Measurements from ENCODE around the gene SUDS3. TPM values are rescaled to one million over a fixed set of nuclear protein-coding genes. Genes with fewer than 3 reads are reported as not detected.

SUDS3 gene
- polyA plus RNA-seq, 1 of the 3 experiments (the other 2 are of a cell fraction), result 15.0 TPM

DNA sequence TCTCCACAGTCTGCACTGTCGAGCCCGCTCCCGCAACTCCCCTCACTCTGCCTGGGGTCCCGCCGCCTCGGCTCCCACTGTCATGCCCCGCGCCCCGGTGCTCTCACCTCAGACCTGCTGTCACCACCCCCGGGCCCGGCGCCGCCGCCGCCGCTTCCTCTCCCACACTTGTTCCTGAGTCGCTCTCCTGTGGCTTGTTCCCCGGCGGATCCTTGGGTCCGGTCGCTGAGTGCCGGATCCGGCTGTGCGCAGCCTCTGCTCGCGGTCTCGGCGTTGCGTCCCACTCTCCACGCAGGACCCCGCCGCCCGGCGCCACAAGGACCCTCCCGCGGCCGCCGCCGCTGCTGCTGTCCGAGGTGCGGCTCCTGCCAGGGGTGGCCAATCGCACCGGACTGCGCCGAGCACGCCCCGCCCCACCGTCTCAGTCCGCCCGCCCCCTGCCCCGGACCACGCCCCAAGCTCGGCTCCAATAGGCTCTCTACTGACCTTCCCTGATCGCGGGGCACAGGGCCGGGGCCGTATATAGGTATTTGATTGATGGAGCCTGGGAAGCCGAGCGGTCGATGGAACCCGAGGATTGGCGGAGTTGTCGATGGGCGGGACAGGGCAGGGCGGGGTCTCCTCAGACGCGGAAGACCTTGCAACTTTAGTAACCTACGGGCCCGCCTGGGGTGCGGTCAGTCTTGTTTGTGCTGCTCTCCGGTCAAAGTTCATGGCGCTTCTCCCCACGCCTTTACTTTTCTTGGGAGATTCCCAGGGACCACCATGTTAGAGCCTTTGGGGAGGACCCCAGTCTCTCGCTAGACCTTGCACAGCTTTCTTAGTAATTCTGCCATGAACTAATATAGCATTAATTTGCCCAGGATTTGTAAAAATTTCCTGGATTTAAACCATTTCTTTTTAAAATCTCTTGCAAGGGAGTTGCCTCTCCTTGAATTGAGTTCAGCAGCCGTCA is 3.5 kb upstream of the SUDS3 start, which contains the start of gene TAOK3 (continued):
- peak; percentile 73; the same call in 1 of the 2 replicates for TF ChIP-seq YY1 (IDR thresholded peaks at IDR 0.05; ENCODE audit: low read depth)
- TF ChIP-seq MXI1 (IDR thresholded peaks at IDR 0.05; ENCODE audit: low read depth, low read length), result peak; percentile 75; the same call in 1 of the 2 replicates
- TF ChIP-seq RFX5 (IDR thresholded peaks at IDR 0.05; ENCODE audit: low read length), result peak; percentile 46; the same call in 1 of the 2 replicates
- TF ChIP-seq MEF2A (IDR thresholded peaks at IDR 0.05; ENCODE audit: borderline replicate concordance, low read depth), result no peak

DNA sequence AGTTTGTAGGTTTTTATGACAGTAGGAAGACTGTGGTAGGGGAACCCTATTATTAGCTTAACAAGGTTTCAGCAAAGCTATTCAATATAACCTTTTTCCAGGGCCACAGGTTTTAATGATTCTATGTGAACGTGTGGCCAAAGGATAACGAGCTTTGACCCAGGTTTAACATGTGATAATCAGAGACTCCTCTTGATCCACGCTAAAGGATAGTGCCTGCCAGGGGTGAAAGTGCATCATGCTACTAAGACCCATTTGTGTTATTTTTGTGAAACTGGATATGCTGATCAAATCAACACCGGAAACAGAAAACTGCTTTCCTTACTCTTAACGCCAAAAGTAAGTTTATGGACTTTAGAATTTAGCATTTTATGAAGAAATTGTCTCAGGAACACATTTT is 2.7 kb upstream of the SUDS3 start:
- no peak for DNase-seq
- no peaks in the 10 kb centered on the region for H3K9me3 ChIP-seq
- peak overlapping the region; percentile 74 for H3K9ac ChIP-seq
- ChIA-PET CTCF (interaction anchor here (0.9 to 7.8 kb wide), 5 partner anchors 190 to 310 kb away, joined by 3 to 267 read pairs (median 3); no protein-coding TSS in a partner anchor), POLR2A (no interaction called here)
- H3K36me3 ChIP-seq (replicated peaks in 1 of 2; ENCODE audit: control insufficient read depth in 1 of 2, insufficient read depth in 2 of 2, low read length in 1 of 2), result peaks cover 0 to 3% of the 10 kb centered on the region in 2 experiments
- peaks cover 9 to 22% of the 10 kb centered on the region in 2 experiments; a peak in 3 of 4 replicates for H3K4me1 ChIP-seq (ENCODE audit: control insufficient read depth in 1 of 2, insufficient read depth in 2 of 2, low read depth in 1 of 2, low read length in 1 of 2)
- 73% methylated on average over 5 of the region's 5 CpGs for WGBS (ENCODE audit: low lambda C conversion rate)
- peak overlapping the region in 1 of 2 experiments; percentile 54; a peak in 3 of 4 replicates for H3K27ac ChIP-seq (ENCODE audit: low read depth in 2 of 2, low read length in 1 of 2)
- H3K4me2 ChIP-seq, result peak overlapping the region; percentile 75
- TF ChIP-seq ELF1 (IDR thresholded peaks at IDR 0.05) (no peak), YY1 (IDR thresholded peaks at IDR 0.05; ENCODE audit: low read depth) (no peak), POLR2AphosphoS5 (IDR thresholded peaks at IDR 0.05; ENCODE audit: low read depth, low read length) (no peak), JUND (IDR thresholded peaks at IDR 0.05) (no peak), SMC3 (IDR thresholded peaks at IDR 0.05; ENCODE audit: low read depth, low read length) (no peak)
- peaks cover 8% of the 10 kb centered on the region for H4K20me1 ChIP-seq (ENCODE audit: insufficient read depth)
- H3K27me3 ChIP-seq (ENCODE audit: insufficient read depth), result no peaks in the 10 kb centered on the region
- peak overlapping the region; percentile 72 to 74 for H3K4me3 ChIP-seq (ENCODE audit: low read depth in 2 of 2, low read length in 1 of 2)
- H3K9me2 ChIP-seq, result no peaks in the 10 kb centered on the region
- H3F3A ChIP-seq (replicated peaks; ENCODE audit: insufficient read depth), result peaks cover 8% of the 10 kb centered on the region
- 0 out of 2 replicates have a peak overlapping the region, but pooled peaks have one; percentile 47 for H2AFZ ChIP-seq (ENCODE audit: low read depth)
- peaks cover 63% of the 10 kb centered on the region for H3K79me2 ChIP-seq (ENCODE audit: insufficient read depth)

DNA sequence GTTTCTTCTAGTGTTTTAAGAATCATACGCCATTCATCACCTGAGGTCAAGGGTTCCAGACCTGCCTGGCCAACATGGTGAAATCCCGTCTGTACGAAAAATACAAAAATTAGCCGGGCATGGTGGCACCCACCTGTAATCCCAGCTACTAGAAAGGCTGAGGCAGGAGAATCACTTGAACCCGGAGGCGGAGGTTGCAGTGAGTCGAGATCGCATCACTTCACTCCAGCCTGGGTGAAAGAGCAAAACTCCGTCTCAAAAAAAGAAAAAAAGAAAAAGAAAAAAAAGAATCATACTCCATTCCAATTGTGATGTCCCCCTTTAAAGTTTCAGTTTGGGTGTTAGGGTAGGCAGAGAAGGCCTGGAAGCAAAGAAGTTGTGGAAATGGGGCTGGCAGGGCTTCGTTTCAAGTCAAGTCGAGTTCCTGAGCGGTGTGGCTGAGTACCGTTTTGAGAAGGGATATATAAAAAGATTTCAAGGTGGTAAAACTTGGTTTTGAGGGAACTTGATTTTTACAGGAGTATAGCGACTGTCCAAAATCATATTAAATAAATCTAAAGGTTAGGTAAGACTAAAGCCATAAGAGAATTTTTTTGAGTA is 2.1 kb upstream of the SUDS3 start:
- peaks cover 0 to 5% of the 10 kb centered on the region in 2 experiments for H3K36me3 ChIP-seq (replicated peaks in 1 of 2; ENCODE audit: control insufficient read depth in 1 of 2, insufficient read depth in 2 of 2, low read length in 1 of 2)
- peaks cover 9 to 22% of the 10 kb centered on the region in 2 experiments; a peak in 3 of 4 replicates for H3K4me1 ChIP-seq (ENCODE audit: control insufficient read depth in 1 of 2, insufficient read depth in 2 of 2, low read depth in 1 of 2, low read length in 1 of 2)
- no peak overlapping the region for H3K9ac ChIP-seq
- no peaks in the 10 kb centered on the region for H3K9me2 ChIP-seq
- no peak overlapping the region for H3K4me3 ChIP-seq (ENCODE audit: low read depth in 2 of 2, low read length in 1 of 2)
- peak overlapping the region; percentile 75; the same call in 1 of the 2 replicates for H3K4me2 ChIP-seq
- no peak for DNase-seq
- H3F3A ChIP-seq (replicated peaks; ENCODE audit: insufficient read depth), result peaks cover 8% of the 10 kb centered on the region
- WGBS (ENCODE audit: low lambda C conversion rate), result 92% methylated on average over 14 of the region's 14 CpGs
- no peak overlapping the region; a peak in 1 of 4 replicates for H3K27ac ChIP-seq (ENCODE audit: low read depth in 2 of 2, low read length in 1 of 2)
- no peaks in the 10 kb centered on the region for H3K9me3 ChIP-seq
- H3K79me2 ChIP-seq (ENCODE audit: insufficient read depth), result peaks cover 64% of the 10 kb centered on the region
- H2AFZ ChIP-seq (ENCODE audit: low read depth), result no peak overlapping the region
- peaks cover 9% of the 10 kb centered on the region for H4K20me1 ChIP-seq (ENCODE audit: insufficient read depth)
- ChIA-PET CTCF (interaction anchor here (1.2 to 7.8 kb wide), 4 partner anchors 191 to 226 kb away, joined by 3 to 267 read pairs (median 41); no protein-coding TSS in a partner anchor), POLR2A (no interaction called here)
- TF ChIP-seq FOXJ3 (CRISPR knock-in tag; IDR thresholded peaks at IDR 0.05) (no peak), EZH2phosphoT487 (IDR thresholded peaks at IDR 0.05; ENCODE audit: borderline replicate concordance, low read depth) (no peak), JUND (IDR thresholded peaks at IDR 0.05) (no peak), SMC3 (IDR thresholded peaks at IDR 0.05; ENCODE audit: low read depth, low read length) (no peak), TCF12 (IDR thresholded peaks at IDR 0.05) (no peak), MEF2A (IDR thresholded peaks at IDR 0.05; ENCODE audit: borderline replicate concordance, low read depth) (no peak), TEAD4 (IDR thresholded peaks at IDR 0.05; ENCODE audit: borderline replicate concordance, insufficient read depth) (no peak), GATA2 (CRISPR knock-in tag; IDR thresholded peaks at IDR 0.05) (no peak), POLR2AphosphoS5 (IDR thresholded peaks at IDR 0.05; ENCODE audit: low read depth, low read length) (no peak), RCOR1 (IDR thresholded peaks at IDR 0.05; ENCODE audit: low read length) (no peak), MXI1 (IDR thresholded peaks at IDR 0.05; ENCODE audit: low read depth, low read length) (no peak), GABPA (IDR thresholded peaks at IDR 0.05; ENCODE audit: low read depth) (no peak), RXRA (IDR thresholded peaks at IDR 0.05; ENCODE audit: borderline replicate concordance, low read depth) (no peak), YY1 (IDR thresholded peaks at IDR 0.05; ENCODE audit: low read depth) (no peak), FOSL2 (IDR thresholded peaks at IDR 0.05; ENCODE audit: borderline replicate concordance, low read depth) (no peak), TAF1 (IDR thresholded peaks at IDR 0.05; ENCODE audit: borderline replicate concordance, low read depth, low read length) (no peak)
- TF ChIP-seq, protein P1, sequence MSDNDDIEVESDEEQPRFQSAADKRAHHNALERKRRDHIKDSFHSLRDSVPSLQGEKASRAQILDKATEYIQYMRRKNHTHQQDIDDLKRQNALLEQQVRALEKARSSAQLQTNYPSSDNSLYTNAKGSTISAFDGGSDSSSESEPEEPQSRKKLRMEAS (IDR thresholded peaks at IDR 0.05; ENCODE audit: low read depth), result no peak
- TF ChIP-seq, protein P2, sequence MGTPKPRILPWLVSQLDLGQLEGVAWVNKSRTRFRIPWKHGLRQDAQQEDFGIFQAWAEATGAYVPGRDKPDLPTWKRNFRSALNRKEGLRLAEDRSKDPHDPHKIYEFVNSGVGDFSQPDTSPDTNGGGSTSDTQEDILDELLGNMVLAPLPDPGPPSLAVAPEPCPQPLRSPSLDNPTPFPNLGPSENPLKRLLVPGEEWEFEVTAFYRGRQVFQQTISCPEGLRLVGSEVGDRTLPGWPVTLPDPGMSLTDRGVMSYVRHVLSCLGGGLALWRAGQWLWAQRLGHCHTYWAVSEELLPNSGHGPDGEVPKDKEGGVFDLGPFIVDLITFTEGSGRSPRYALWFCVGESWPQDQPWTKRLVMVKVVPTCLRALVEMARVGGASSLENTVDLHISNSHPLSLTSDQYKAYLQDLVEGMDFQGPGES (IDR thresholded peaks at IDR 0.05; ENCODE audit: low read depth, low read length), result no peak
- H3K27me3 ChIP-seq (ENCODE audit: insufficient read depth), result no peaks in the 10 kb centered on the region
